Activated T-cell treated with anti-CD3 and anti-CD28 coated beads for 48 hours (primary cell): ENCODE measurements around the gene PPP2R3B.

Source experiments
- DNase-seq: peaks from one replicate; pipeline ENCODE4 v3.0.0-alpha.2; 2020; ENCODE audit warnings: low read depth

PPP2R3B gene

DNA sequence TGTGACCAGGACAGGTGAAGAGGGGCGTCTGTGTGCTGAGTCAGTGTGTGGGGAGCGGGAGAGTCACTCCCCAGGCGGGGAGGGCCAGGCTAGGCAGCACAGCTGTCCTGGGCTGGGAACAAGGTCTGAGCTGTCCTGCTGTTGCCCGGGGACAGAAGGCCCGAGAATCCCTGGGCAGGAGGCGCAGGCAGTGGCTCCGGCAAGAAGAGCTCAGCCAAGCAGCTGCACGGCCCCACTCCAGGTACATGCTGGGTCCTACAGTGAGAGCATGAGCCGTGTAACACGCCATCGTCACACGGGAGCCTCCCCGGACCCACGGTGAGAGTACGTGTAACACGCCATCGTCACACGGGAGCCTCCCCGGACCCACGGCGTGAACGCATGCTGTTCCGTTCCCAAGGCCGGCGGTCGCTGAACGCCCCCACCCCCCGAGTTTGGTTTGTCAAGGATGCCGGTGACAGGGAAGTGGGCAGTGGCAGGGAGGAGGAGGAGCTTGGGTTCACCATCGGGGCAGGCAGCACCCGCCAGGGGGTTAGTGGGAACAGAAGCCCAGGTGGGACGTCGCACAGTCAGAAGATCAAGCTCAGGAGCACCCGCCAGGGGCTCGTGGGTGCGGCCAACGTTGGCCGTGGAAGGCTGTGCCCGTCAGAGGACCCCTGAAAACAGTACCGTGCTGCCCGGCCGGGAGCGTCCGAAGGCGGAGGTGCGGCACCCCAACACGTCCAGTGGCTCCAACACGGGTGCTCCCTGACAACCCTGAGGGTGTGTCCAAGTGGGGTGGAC is 15.6 kb downstream of the PPP2R3B start:
- no peak for DNase-seq

DNA sequence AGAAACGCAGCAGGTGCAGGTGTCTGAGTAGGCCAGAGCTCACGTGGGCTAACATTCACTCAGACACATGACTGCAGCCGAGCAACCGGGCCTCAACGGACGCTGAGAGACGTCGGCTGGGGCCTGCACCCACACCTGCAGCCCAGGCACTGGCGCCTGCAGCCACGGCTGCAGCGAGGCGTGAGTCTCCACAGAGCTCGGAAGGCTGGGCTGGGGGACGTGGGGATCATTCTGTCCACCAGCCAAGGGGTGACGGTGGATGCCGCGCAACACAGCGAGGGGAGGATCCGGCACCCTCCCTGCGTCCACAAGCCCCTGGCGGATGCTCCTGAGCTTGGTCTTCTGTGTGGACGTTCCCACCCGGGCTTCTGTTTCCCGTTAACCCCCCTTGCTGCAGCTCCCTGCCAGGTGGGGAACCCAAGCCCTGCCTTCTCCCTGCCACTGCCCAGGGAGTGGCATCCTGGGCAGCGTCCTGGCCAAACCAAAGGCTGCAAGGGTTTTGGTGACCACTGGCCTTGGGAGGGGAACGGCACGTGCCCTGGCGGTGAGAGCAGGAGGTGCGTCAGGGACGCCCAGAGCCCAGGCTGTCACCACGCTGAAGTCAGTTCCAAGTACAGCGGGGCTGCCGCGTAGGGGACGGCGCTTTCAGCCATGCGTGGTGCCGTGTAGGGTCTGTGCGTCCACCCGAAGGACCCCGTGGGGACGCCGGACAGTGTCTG is 16.3 kb downstream of the PPP2R3B start:
- no peak for DNase-seq

DNA sequence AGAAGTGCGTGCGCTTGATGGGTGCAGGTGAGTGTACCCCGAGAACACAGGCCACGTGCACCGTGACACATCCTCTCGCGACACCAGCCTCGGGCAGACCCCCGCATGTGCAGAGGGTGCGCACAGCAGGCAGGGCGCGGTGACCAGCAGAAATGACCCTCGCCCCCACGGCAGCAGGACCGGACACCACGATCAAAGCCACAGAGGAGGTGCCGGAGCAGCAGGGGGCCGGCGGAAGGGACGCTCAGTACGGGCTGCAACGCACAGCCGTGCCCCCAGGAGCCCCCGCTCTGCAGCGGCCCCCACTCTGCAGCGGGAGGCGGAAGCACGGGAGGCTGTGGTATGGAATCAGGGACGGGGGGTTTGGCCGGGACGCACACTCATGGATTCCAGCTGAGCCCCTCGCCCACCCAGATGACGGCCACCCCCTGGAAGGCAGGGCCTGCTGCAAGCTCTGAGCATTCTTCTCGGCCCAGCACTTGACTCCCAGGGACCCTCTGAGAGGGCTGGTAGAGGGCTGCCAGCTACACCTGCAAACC is 17.1 kb downstream of the PPP2R3B start:
- no peak for DNase-seq

DNA sequence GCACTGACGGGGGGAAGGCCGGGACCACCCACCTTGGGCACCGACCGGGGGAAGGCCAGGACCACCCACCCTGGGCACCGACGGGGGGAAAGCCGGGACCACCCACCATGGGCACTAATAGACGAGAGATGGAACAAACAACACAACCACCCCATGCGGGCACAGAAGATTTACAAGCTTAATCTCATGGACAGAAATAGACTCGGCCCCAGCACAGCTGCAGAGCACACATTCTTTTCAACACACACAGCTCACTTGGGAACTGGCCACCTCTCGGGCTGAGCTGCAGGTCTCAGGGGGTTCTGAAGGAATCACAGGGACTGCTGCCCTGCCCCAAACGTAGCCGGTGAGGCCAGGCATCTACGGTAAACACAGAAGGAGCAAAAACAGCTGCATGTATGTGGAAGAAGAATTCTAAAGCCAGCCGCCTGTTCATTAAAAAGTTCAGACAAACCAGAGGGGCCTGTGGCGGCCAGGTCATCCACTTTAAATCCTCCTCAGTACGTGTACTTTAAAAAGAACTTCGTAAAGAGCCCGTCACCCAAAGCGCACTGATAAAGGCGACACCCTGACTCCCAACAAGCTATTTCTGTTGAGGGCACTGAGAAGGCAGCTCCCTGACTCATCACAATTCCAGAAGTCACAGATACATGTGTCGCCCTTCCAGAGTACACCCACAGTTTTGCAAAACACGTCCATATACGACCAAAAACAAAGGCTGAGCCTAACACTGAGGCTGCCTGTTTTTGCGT is 17.7 kb downstream of the PPP2R3B start:
- no peak for DNase-seq

DNA sequence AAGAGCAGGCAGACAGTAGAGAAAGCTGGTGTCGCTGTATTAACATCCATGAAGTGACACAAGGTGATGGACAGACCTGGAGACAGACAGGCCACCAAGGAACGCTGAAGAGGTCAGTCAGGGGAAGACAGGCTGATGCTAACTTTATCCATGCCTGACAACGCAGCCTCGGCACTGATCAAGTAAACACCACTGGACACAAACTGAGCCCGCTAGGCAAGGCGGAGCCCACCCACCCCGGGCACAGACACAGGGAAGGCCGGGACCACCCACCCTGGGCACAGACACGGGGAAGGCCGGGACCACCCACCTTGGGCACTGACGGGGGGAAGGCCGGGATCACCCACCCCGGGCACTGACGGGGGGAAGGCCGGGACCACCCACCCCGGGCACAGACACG is 18.8 kb downstream of the PPP2R3B start:
- DNase-seq, result no peak

GRCh38 chrX:367349-367748 is 19.4 kb downstream of the PPP2R3B start:
- DNase-seq, result no peak

DNA sequence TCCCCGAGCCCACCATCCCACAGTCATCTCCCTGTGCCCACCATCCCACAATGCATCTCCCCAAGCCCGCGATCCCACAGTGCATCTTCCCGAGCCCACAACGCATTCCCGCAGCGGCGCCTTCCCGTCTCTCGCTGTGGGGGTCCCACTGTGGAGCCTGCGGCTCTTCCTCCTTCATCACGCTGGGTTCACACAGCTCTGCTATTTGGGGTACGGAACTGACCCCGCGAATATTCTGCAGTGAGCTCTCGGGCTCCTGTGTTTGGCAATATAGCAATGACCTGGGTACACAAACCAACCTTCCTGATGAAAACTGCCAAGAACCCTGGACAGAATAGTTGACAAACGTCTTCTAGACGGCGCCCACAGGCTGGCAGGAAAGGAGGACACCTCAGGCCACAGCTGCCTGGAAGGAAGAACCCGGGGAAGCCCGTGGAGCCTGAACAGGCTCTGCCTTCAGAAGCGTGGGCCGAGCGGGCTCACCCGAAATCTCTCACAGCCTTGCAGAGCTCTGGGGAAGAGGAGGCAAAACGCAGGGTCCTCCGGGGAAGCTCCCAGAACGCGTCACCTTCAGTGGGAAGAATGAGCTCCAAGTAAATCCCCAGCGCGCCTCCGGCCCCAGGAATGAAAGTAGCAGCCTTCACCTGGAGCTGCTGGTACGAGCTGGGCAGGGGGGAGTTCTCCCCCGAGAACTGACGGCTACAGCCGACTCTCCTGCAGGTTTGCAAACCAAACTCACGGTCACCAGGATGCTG is 22.9 kb downstream of the PPP2R3B start:
- no peak for DNase-seq

DNA sequence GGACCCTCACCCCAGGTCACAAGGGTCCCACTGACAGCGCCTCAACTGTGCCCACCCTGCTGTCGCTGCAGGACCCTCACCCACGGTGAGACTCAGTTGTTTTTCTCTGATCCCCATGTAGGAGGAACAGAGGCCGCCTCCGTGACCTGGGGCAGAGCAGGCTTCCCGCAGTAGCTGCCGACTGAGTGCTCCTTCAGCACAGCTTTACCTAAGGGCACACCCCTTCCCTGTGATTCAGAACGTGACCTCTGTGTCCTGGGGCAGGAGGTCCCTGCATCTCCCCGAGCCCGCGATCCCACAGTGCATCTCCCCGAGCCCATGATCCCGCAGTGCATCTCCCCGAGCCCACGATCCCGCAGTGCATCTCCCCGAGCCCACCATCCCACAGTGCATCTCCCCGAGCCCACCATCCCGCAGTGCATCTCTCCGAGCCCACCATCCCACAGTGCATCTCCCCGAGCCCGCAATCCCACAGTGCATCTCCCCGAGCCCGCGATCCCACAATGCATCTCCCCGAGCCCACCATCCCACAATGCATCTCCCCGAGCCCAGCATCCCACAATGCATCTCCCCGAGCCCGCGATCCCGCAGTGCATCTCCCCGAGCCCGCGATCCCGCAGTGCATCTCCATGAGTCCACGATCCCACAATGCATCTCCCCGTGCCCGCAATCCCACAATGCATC is 23.6 kb downstream of the PPP2R3B start:
- DNase-seq, result no peak

GRCh38 chrX:362351-362750 is 24.4 kb downstream of the PPP2R3B start:
- DNase-seq, result no peak

GRCh38 chrX:361231-362145 is 25.2 kb downstream of the PPP2R3B start:
- no peak for DNase-seq

DNA sequence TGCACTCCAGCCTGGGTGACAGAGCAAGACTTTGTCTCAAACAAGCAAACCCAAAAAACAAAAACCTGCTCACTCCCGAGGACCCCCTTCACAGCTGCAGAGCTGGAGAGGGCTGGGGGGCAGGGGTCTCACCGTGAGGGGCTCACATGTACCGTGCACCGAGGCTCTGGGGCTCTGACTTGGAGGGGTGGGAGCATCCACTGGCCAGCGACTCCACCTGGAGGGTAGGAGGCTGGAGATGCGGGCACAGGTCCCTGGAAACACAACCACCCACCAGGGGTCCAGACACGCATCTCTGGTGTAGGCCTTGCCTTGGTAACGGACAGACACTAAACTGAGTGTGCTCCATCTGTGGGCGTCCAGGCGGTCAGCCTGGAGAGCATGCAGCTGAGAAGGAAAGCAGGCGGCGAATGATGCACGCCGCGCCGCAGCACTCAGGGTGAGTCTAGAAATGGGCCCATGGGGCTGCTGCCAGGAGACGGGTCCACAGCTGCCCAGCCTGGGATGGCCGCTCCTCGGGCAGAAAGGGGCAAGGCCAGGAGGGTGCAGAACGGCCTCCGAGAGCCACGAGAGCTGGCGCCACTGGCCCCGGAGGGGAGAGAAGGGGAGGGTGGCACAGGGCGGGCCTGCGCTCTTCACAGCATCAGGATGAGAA is 26.1 kb downstream of the PPP2R3B start:
- DNase-seq, result no peak

DNA sequence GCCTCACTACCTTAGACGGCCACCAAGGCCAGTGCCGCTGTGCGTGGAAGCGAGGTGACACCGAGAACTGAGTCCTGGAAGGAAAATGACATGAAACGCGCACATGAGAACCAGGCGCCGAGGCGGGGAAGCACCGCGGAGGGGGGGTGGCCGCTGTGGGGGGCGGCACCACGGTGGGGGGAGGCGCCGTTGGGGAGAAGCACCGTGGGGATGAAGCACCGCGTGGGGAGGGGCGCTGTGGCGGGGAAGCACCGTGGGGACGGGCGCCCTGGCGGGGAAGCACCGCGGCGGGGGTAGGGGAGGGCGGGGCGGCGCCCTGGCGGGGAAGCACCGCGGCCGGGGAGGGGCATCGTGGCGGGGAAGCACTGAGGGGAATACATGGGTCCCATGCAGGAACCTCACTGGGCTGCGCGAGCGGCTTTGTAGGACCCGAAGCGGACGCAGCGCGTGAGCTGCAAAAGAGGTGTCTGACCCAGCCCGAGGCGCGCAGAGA is 28.0 kb downstream of the PPP2R3B start:
- no peak for DNase-seq

GRCh38 chrX:357693-358471 is 28.8 kb downstream of the PPP2R3B start:
- peak; percentile 19 for DNase-seq

DNA sequence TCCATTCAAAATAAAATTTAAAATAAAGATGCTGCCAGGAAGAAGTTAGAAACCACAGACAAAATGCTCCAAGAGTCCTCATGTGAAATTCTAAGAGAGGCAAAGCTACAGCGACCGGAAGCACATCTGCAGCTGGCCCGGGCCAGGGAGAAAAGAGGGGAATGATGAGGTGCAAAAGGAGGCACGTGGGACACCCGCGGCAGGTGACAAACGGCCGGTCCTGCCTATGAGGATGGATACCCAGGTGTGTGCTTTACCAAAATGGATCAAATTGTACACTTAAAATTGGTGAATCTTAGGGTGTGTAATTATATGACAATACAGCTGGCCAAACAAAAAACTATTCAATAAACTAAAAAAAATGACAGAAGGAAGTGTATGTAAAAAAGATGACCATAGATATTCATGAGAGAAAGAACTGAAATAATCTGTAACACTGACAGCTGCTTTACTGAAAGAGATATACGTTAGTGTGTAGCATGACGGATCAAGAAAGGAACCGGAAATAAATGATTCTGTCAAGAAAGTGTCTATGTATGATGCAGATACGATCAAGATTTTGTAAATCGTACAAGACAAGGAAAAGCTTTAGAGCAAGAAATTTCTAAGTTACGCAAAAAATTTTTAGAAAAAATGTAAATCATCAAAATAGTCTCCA is 29.5 kb downstream of the PPP2R3B start:
- no peak for DNase-seq

DNA sequence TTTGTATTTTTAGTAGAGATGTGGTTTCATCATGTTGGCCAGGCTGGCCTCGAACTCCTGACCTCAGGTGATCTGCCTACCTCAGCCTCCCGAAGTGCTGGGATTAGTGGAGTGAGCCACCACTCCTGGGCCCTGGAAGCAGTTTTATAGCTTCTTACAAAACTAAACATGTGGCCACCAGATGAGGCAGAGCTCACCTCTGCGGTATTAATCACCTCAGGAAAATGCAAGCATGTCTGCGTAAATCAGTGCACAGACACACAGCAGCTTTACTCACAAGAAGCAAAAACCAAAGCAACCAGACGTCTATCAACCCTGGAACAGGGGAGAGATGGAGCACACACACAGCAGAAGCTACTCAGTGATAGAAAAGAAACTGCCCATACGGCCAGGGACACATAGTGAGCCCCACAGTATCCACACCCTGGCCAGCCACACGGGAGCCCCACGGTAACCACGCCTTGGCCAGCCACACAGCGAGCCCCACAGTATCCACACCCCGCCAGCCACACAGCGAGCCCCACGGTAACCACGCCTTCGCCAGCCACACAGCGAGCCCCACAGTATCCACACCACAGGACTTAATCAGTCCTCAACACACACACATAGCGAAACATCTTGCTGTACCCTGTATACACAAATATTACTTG is 30.2 kb downstream of the PPP2R3B start:
- DNase-seq, result no peak

- DNase-seq, result no peak
Observed at GRCh38 chrX:355329-356050, 31.2 kb downstream of the PPP2R3B start.
